MM.1S (cell line): Measurements from ENCODE around the gene PPP2R3B.

Experiments used
- CTCF ChIP-seq: fragments of 300-600 bp; sonication (generic); IDR thresholded peaks from 2 replicates; pipeline ENCODE4 v1.5.1; 2016; ENCODE audit warnings: antibody characterized with exemption, low read length, mixed read lengths
- EZH2 ChIP-seq: fragments of 300-600 bp; sonication (generic); optimal IDR thresholded peaks from 2 replicates; pipeline ENCODE3; 2017; ENCODE audit warnings: low read depth, mild to moderate bottlenecking, antibody characterized with exemption, low read length, mixed read lengths

DNA sequence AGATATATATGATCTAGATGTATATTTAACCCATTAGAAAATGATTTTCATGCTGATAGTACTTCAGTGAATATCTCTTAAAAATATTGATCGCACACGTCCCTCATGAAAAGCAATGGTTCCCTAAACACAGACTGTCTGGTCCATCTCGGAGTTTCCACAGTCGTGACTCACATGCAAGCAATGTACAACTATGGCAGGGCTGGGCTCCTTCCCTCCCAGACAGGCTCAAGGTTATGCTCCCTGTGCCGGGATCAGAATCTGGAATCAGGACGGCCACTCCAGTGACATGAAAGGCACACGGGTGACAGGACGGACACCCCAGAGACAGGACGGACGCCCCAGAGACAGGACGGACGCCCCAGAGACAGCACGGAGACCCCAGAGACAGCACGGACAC lies 40.2 kb upstream of the PPP2R3B start:
- TF ChIP-seq CTCF, result no peak
- no peak for TF ChIP-seq EZH2
